Measurements from ENCODE around the gene OAT. TPM values are rescaled to one million over a fixed set of nuclear protein-coding genes. Genes with fewer than 3 reads are reported as not detected.

OAT gene
- total RNA-seq, 1 experiment from 2014 or later, result 79.8 TPM

DNA sequence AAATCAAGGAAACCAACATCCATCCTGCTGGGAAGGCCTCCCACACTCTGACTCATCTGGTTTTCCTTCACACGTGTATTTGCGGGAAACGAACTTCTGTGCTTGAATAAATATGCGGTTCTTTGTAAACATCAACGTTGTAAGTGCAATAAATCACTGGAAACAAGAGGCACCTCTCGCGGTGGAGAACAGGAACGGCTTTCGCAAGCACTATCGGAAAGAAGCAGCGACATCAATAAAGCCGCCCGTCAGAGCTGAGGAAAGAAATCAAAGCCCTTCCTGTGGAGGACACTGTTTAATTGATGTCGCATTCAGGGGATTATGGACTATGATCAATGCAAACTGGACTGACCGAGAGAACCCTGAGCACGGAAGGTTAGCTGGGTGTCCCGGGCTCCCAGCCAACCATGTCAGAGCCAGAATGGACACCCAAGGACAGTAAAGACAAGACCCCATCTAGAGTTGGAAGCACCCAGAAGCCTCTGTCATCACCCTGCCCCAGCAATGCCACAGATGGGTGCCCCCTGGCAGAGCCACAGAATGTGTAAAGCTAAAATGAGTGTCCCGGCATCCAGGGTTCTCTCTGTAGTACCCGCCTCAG lies 37.6 kb downstream of the OAT start:
- peak; percentile 67 for DNase-seq
- no TSS peak for BruUV-seq (replicated peaks)
- Histone ChIP-seq H3K4me2 (ENCODE audit: low read length) (peak overlapping the region; percentile 65), H3K27me3 (ENCODE audit: low read length) (no peaks in the 10 kb centered on the region), H3F3A (ENCODE audit: low read length, unreplicated experiment) (no peaks in the 10 kb centered on the region), H3K4me3 (ENCODE audit: low read length) (peak overlapping the region; percentile 17; the same call in 1 of the 2 replicates), H3K9me3 (ENCODE audit: low read length) (no peaks in the 10 kb centered on the region), H3K36me3 (ENCODE audit: low read depth, low read length) (no peaks in the 10 kb centered on the region), H3K9me2 (replicated peaks; ENCODE audit: low read length) (no peaks in the 10 kb centered on the region), H3K4me1 (ENCODE audit: insufficient read depth, low read length) (peaks cover 26% of the 10 kb centered on the region), H3K79me2 (ENCODE audit: low read length) (no peaks in the 10 kb centered on the region), H3K27ac (ENCODE audit: low read length) (no peak overlapping the region), H3K9ac (ENCODE audit: low read length) (no peak overlapping the region), H2AFZ (ENCODE audit: low read length) (no peak overlapping the region), H4K20me1 (ENCODE audit: low read length) (no peaks in the 10 kb centered on the region)
- intact Hi-C loops (cut with micrococcal nuclease), result loop anchor here (10.0 kb wide), 1 partner anchor 286 kb away; the partner anchor contains the start of gene CHST15
- no peak for ATAC-seq
- TF ChIP-seq CTCF (conservative IDR thresholded peaks at IDR 0.05; ENCODE audit: low read depth, low read length), result no peak
- TF ChIP-seq EZH2 (IDR thresholded peaks at IDR 0.05; ENCODE audit: low read length, unreplicated experiment), result no peak
- no peak for TF ChIP-seq EZH2phosphoT487 (IDR thresholded peaks at IDR 0.05; ENCODE audit: borderline replicate concordance, low read length)
- CTCF ChIA-PET, result no interaction called here
- POLR2A ChIA-PET (ENCODE audit: unreplicated experiment), result no interaction called here

DNA sequence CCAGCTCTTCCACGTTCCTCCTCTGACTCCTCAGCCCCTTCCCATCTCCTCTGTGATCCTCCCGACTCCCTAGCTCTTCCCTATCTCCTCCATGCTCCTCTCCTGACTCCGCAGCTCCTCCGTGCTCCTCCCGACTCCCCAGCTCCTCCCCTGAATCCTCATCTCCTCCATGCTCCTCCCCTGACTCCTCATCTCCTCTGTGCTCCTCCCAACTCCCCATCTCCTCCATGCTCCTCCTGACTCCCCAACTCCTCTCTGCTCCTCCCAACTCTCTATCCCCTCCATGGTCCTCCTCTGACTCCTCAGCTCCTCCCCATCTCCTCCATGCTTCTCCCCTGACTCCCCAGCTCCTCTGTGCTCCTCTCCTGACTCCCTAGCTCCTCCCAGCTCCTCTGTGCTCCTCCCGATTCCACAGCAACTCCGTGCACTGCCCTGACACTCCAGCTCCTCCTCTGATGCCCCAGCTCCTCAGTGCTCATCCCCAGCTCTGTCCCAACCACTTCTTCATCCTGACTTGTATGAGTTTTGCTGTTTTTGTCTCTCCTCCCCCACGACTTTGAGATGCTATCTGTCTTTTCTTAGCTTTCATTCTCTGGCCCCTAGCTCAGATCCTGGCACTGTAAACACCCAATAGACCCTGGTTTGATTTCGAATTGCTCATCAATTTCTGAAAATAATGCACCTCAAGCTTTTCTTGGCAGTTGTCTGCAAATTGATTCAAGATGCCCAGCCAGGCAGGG lies 38.3 kb downstream of the OAT start:
- no peak for TF ChIP-seq EZH2phosphoT487 (IDR thresholded peaks at IDR 0.05; ENCODE audit: borderline replicate concordance, low read length)
- TF ChIP-seq EZH2 (IDR thresholded peaks at IDR 0.05; ENCODE audit: low read length, unreplicated experiment), result no peak
- no peak for TF ChIP-seq CTCF (conservative IDR thresholded peaks at IDR 0.05; ENCODE audit: low read depth, low read length)
- H3K9ac ChIP-seq (ENCODE audit: low read length), result no peak overlapping the region
- H2AFZ ChIP-seq (ENCODE audit: low read length), result no peak overlapping the region
- DNase-seq (no peak), ATAC-seq (no peak)
- CTCF ChIA-PET, result no interaction called here
- no peaks in the 10 kb centered on the region for H3K79me2 ChIP-seq (ENCODE audit: low read length)
- H3F3A ChIP-seq (ENCODE audit: low read length, unreplicated experiment), result no peaks in the 10 kb centered on the region
- H4K20me1 ChIP-seq (ENCODE audit: low read length), result no peaks in the 10 kb centered on the region
- H3K27ac ChIP-seq (ENCODE audit: low read length), result no peak overlapping the region
- peaks cover 26% of the 10 kb centered on the region for H3K4me1 ChIP-seq (ENCODE audit: insufficient read depth, low read length)
- intact Hi-C loops (cut with micrococcal nuclease), result loop anchor here (10.0 kb wide), 1 partner anchor 286 kb away; the partner anchor contains the start of gene CHST15
- H3K4me2 ChIP-seq (ENCODE audit: low read length), result peak overlapping the region; percentile 65
- POLR2A ChIA-PET (ENCODE audit: unreplicated experiment), result no interaction called here
- H3K27me3 ChIP-seq (ENCODE audit: low read length), result no peaks in the 10 kb centered on the region
- no peaks in the 10 kb centered on the region for H3K9me2 ChIP-seq (replicated peaks; ENCODE audit: low read length)
- no peaks in the 10 kb centered on the region for H3K9me3 ChIP-seq (ENCODE audit: low read length)
- no peaks in the 10 kb centered on the region for H3K36me3 ChIP-seq (ENCODE audit: low read depth, low read length)
- H3K4me3 ChIP-seq (ENCODE audit: low read length), result no peak overlapping the region
- no TSS peak for BruUV-seq (replicated peaks)

All from PC-3 (cell line).